NCI-H1417 (cell line): ENCODE measurements around the gene LMOD2.
A peak's percentile ranks its signal among the peaks of the same experiment; 100 is the strongest.

Source experiments
- DNase-seq, 3 experiments: peaks; one replicate each; lab custom pipeline; 2025; lab: John Stamatoyannopoulos, UW

The LMOD2 gene

DNA sequence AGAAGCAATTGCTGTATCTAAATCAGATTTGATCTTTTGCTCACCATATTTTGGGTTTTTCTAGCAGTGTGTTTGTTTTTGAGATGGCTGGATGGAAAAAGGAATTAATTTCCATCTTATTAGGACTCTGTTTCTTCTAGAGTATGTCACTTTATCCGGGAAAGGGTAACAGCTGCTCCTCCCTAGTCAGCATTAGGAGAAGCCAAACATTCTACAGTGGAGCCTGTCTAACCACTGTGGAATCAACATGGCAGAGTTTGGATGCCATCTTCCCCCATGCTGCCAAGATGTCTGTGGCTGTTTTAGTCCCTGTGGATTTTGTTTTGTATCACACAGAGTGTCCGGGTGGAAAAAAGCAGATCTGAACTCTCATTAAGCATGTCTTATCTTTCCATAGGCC is 16.0 kb upstream of the LMOD2 start:
- DNase-seq: no peak

GRCh38 chr7:123640583-123640982 is 15.1 kb upstream of the LMOD2 start:
- DNase-seq: no peak

GRCh38 chr7:123641901-123642300 is 13.8 kb upstream of the LMOD2 start:
- no peak for DNase-seq

GRCh38 chr7:123643495-123644441 is 11.9 kb upstream of the LMOD2 start:
- DNase-seq: peak; percentile 74 to 96 (median 85)

DNA sequence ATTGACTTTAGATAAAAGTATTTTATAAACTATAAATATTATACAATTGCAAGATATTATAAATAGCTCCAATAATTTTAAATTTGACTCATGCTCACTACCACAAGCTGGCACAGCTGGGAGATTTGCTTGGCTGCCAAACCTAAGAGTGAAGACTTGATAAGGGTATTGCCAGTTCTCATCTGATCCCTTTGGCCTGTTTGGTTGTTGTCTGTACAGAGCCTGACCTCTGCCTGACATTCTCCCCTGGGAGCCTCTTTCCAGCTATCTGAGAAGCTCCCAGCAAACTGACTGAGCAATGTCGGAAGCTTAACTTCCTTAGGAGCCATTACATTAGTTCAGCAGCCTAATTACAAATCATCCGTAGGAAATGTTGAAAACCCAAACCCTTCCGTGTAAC is 10.2 kb upstream of the LMOD2 start:
- DNase-seq: peak in 2 of 3 experiments; percentile 39 to 40

DNA sequence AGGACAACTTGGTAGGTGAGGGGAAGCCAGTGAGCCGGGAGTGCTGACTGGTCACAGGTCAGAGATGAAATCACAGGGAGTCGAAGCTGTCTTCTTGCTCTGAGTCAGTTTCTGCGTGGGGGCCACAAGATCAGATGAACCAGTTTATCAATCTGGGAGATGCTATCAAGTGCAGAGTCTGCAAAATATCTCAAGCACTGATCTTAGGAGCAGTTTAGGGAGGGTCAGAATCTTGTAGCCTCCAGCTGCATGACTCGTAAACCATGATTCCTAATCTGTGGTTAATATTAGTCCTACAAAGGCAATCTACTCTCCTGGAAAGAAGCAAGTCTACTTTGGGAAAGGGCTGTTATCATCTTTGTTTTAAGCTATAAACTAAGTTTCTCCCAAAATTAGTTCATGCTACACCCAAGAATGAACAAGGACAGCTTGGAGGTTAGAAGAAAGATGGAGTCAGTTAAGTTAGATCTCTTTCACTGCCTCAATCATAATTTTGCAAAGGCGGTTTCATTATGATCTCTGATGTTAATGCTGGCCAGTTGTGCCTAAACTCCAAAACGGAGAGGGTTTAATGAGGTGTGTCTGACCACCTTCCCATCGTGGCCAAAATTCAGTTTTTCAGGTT is 8.4 kb upstream of the LMOD2 start:
- DNase-seq: no peak

GRCh38 chr7:123649964-123650363 is 5.7 kb upstream of the LMOD2 start:
- DNase-seq: no peak

GRCh38 chr7:123650595-123650994 is 5.1 kb upstream of the LMOD2 start:
- no peak for DNase-seq

GRCh38 chr7:123652406-123652805 is 3.3 kb upstream of the LMOD2 start:
- no peak for DNase-seq

DNA sequence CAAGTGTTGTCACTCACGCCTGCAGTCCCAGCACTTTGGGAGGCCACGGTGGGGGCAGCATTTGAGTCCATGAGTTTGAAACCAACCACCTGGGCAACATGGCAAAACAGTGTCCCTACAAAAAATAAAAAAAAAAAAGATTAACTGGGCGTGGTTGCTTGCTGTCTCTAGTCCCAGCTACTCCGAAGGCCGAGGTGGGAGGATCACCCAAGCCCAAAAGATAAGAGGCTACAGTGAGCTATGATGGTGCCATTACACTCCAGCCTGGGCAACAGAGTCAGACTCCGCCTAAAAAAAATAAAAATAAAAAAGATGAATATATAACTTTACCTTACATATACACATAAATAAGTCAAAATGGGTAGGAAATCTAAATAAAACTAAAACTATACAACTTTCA is 2.5 kb upstream of the LMOD2 start:
- no peak for DNase-seq

GRCh38 chr7:123656544-123657303 is 1.1 kb downstream of the LMOD2 start:
- DNase-seq: no peak

- no peak for DNase-seq
Observed at GRCh38 chr7:123657304-123657685, 1.6 kb downstream of the LMOD2 start.

DNA sequence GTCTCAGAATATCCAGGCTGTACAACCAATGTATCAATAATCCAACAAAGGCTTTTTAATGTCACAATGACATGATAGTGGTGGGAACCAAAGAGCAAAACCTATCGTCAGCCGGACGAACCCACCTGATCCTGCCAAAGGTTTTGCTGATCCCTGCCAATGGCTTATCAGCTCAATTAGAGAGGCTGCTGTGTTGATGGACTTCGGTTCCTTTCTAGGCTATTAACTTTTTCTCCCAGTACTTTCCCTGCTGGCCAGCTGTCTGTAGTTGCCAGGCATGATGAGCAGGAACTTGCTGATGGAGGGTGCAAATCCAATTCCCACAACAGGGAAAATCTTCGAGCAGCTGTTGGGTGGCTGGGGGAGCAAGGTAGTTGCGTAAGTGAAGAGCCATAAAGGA is 2.4 kb downstream of the LMOD2 start:
- no peak for DNase-seq

- no peak for DNase-seq
Observed at GRCh38 chr7:123660514-123661354, 5.1 kb downstream of the LMOD2 start.

DNA sequence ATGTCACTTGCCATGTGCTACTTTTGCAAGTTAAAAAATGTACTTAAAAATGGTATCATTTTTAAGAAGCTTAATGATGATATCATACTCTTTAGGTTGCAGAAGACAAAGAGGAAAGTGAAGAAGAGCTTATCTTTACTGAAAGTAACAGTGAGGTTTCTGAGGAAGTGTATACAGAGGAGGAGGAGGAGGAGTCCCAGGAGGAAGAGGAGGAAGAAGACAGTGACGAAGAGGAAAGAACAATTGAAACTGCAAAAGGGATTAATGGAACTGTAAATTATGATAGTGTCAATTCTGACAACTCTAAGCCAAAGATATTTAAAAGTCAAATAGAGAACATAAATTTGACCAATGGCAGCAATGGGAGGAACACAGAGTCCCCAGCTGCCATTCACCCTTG is 6.1 kb downstream of the LMOD2 start:
- DNase-seq: no peak

DNA sequence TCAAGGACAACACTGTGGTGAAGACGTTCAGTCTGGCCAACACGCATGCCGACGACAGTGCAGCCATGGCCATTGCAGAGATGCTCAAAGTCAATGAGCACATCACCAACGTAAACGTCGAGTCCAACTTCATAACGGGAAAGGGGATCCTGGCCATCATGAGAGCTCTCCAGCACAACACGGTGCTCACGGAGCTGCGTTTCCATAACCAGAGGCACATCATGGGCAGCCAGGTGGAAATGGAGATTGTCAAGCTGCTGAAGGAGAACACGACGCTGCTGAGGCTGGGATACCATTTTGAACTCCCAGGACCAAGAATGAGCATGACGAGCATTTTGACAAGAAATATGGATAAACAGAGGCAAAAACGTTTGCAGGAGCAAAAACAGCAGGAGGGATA is 6.6 kb downstream of the LMOD2 start:
- no peak for DNase-seq

DNA sequence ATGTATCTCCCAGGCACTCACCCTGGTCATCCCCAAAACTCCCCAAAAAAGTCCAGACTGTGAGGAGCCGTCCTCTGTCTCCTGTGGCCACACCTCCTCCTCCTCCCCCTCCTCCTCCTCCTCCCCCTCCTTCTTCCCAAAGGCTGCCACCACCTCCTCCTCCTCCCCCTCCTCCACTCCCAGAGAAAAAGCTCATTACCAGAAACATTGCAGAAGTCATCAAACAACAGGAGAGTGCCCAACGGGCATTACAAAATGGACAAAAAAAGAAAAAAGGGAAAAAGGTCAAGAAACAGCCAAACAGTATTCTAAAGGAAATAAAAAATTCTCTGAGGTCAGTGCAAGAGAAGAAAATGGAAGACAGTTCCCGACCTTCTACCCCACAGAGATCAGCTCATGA is 7.1 kb downstream of the LMOD2 start:
- DNase-seq: no peak

- no peak for DNase-seq
Observed at GRCh38 chr7:123663200-123663599, 7.5 kb downstream of the LMOD2 start.

DNA sequence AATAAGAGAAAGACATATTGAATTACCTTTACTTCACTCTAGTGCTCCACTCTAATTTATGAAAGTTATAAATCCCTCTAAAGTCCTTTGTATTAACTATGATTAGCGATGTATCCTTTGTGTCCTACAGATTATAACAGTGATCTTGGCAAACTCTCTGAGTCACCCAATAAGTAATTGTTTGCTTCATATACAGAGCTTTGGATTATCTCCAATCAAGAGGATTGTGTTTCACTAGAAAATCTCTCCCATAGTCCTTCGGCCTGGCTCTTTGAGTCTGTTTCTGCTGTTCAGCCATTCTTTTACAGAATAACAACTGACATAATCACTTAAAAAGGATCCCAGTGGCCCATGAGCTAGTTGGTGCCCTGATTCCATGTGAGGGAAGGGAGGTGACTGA is 9.5 kb downstream of the LMOD2 start:
- peak in 1 of 3 experiments; percentile 19 for DNase-seq

DNA sequence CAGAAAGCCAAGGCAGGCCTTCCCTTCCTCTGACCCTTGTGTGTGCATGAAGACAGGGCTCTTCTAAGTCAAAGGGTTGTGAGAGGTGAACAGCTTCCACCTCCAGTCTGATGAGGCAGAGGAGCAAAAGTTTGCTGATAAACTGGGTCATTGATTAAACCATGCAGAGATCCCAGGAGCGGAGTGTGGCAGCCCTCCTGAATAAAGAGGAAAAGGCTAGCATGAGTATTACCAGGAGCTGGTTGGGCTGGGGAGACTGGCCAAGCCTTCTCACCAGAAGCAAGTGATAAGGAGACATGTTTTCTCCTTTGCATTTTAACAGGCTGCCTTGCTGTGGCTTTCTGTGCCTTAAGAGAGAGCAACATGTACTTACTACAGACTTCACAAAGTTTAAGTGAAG is 10.2 kb downstream of the LMOD2 start:
- no peak for DNase-seq

- DNase-seq: peak in 2 of 3 experiments; percentile 66 to 89
Observed at GRCh38 chr7:123666492-123666891, 10.8 kb downstream of the LMOD2 start.

GRCh38 chr7:123669485-123669884 is 13.8 kb downstream of the LMOD2 start:
- DNase-seq: no peak
